ENCODE results near the gene WNK3.

- TF ChIP-seq IRF1 (CRISPR knock-in tag; IDR thresholded peaks at IDR 0.05; ENCODE audit: borderline replicate concordance) (no peak), RBFOX2 (IDR thresholded peaks at IDR 0.05; ENCODE audit: low read depth, low read length) (no peak)
These were observed 175.5 kb downstream of the WNK3 start for GRCh38 chrX:54182194-54182863.
